ENCODE measurements around the gene CHRNA4.
"Not testable (repeated sequence)": the region's sequence is repeated elsewhere in the genome, so short reads cannot be mapped to it uniquely, and the experiment has no call there.

Gene CHRNA4

GRCh38 chr20:63348828-63349515 is 12.2 kb downstream of the CHRNA4 start:
- no peak for DNase-seq (ENCODE audit: low spot score)

DNA sequence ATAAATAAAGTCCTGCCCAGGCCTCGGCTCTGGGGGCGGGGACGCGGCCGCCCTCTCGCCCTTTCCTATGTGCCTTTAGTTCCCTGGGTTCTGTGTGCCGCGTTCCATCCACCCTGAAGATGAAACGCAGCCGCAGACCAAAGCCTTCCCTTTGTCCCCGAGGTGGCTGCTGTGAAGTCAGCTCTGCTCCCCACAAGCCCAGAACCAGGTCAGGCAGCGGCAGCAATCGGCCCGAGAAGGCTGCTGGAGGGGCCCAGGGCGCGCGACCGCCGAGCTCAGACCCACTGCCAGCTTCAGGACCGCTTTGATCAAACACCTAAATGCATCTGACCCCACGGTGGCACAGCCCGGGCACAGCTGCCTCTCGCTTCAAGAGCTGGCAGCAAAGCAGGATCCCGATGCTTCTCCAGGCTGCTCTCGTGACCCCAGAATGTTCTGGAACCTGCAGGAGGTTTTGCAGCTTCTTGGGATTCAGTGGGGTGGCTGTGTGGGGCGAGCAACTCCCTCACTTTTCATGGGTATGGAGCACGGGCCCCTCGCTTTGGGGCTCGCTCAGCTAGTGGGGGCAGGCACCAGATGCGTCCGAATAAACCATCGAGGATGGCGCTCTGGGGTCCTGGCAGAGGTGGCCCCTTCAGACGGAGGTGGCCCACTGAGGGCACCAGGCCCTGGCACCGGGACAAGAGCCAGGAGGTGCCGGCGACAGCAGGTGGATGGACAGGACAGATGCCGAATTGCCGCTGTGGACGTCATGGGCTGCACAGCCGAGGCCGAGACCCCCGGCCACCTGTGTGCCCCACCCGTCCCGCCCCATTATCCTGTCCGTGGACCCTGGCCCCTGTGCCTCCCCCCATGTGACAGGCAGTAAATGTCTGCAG is 13.0 kb downstream of the CHRNA4 start:
- no peak for DNase-seq (ENCODE audit: low spot score)

DNA sequence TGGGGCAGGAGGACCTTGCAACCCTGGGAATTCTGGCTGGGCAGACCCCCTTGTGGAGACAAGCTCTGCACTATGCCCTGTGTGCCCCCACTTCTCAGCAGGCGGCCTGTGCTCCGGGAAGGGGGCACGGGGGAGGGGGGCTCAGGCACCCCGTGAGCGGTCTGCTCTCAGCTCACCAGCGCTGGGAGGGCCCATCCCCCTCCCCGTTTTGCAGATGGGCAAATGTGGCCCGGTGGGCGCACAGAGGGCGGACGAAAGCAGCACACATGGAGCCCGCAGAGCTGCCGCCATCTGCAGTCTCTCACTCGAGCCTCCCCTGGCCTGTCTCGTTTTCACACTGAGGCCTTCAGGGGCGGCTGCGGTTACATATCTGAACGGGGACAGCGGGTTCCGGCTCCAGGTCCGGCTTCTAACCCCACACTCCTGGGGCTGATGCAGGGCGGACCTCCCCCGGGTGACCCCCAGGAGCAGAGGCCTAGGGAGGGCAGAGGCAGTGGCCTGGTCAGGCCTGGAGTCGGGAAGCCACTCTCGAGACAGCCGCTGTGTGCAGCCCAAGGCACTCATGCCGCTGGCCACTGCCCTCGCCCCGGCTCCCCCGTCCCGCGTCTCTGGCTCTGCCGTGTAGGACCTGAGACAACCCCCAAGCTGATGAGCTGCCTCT is 13.9 kb downstream of the CHRNA4 start:
- DNase-seq (ENCODE audit: low spot score): no peak

DNA sequence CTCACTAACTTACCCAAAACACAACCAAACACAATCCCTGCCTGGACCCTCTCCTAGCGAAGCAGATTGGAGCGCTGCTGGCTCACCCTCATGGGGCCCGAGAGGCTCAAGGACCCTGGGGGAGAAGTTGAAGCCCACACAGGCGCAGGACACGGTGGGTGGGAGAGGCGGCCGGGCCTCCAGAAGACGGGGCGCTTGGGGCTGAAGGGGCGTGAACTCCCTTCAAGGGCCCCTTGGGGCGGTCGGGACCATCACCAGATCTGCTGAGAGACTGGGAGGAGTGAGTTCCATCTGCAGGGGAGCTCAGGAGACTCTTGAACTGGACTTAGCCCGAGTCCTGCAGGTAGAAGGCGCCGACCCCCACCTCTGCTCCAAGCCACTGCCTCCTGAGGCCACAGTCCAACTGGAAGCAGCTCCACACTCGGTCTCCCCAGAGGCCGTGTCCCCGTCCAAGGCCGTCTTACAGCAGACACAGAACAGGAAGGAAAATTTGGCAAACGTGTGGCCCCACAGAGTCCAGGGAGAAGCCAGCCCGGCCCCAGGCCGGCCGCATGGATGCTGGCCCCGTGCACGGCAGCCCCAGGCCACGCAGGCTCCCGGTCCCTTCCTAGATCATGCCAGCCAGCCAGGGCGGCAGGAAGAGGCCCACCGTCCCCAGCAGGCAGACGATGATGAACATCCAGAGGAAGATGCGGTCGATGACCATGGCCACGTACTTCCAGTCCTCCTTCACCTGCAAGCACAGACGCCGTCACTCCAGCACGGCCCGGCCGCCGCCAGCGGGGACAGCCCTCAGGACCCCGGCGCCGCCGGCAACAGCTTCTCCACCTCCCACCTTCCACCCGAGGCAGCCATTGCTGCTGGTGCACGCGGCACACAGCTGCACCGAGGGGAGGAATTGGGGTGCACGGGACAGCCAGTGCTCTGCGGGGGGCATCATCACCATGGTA is 14.7 kb downstream of the CHRNA4 start:
- no peak for DNase-seq (ENCODE audit: low spot score)

- DNase-seq (ENCODE audit: low spot score): no peak
These were observed 15.6 kb downstream of the CHRNA4 start for GRCh38 chr20:63345328-63346100.

DNA sequence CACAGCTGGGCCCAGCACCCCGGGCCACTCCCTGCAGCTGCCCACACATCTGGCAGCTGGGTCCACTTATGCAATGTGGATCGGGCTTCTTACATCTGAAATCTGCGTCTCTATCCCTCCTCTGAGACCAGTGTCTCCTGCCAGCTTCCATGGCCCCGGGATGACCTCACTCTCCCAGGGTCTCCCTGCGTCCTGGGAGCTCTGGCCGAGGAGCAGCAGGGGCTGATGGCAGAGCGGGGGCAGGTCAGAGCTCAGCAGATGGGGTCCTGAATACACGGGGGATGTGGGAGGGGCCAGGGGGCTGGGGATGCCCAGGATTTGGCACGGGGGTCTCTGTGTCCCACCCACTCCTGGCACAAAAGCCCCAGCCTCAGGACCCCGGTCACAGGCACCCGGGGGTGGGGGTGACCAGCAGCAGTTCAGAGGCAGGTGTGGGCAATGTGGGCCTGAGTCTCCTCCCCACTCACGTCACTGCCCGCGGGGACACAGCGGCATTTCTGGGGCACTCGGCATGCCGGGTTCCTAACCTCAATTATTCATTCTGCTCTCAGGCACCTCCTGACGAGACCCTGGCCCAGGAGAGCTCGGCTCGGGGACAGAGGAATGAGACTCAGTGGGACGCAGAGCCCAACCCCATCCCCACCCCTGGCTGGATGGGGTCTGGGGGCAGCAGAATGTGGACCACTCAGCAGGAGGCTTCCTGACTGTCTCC is 16.4 kb downstream of the CHRNA4 start:
- DNase-seq (ENCODE audit: low spot score): peak; percentile 83

- DNase-seq (ENCODE audit: low spot score): no peak
These were observed 17.4 kb downstream of the CHRNA4 start for GRCh38 chr20:63343460-63344445.

GRCh38 chr20:63342561-63343459 is 18.3 kb downstream of the CHRNA4 start:
- no peak for DNase-seq (ENCODE audit: low spot score)

- DNase-seq (ENCODE audit: low spot score): not testable (repeated sequence)
These were observed 20.9 kb downstream of the CHRNA4 start for GRCh38 chr20:63340158-63340688.

GRCh38 chr20:63339154-63340094 is 21.7 kb downstream of the CHRNA4 start:
- DNase-seq (ENCODE audit: low spot score): not testable (repeated sequence)

GRCh38 chr20:63337786-63338420 is 23.2 kb downstream of the CHRNA4 start:
- DNase-seq (ENCODE audit: low spot score): no peak

DNA sequence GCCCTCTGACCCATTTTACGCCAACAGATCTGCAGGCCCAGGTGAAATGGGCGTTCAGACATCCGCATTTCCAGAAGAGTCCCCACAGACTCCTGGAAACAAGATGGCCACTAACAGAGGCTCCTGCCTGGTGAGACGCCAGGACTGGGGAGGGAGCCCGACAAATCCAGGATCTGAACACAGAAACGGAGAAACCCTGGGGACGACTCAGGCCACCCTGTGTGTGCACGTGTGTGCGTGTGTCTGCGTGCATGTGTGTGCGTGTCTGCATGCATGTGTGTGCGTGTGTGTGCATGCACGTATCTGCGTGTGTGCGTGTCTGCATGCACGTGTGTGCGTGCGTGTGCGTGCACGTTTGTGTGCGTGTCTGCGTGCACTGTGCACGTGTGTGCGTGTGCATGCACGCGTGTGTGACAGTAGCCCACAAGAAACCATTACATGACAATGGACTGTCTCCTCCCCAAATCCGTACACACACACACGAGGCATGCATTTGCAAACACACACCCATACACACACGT is 24.9 kb downstream of the CHRNA4 start:
- no peak for DNase-seq (ENCODE audit: low spot score)

DNA sequence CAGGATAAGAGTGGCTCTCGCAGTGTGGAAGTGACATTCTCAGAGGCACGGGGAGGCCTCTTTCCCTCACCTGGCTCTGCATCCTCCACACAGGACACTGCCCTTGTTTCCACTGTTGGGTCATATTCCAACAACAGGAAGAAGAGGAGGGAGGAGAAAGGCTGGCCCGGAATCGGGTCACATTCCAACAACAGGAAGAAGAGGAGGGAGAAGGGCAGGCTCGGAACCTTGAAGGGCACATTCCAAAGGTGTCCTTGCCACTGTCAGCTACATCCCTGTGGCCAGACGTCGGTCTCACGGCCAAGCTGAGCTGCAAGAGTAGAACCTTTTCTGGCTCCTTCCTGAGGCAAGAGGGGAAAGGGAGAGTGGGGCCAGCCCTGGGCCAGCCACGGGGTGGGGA is 25.4 kb downstream of the CHRNA4 start:
- no peak for DNase-seq (ENCODE audit: low spot score)

GRCh38 chr20:63335060-63335459 is 26.1 kb downstream of the CHRNA4 start:
- DNase-seq (ENCODE audit: low spot score): not testable (repeated sequence)

GRCh38 chr20:63334356-63334755 is 26.8 kb downstream of the CHRNA4 start:
- DNase-seq (ENCODE audit: low spot score): no peak
